ENCODE data around the gene AQP5.

AQP5 gene

GRCh38 chr12:49941556-49942511, 19.8 kb upstream of the AQP5 start:
- no peak overlapping the region for H3K4me3 ChIP-seq (ENCODE audit: low read length)
- no peak for TF ChIP-seq ZNF274 (IDR thresholded peaks at IDR 0.05; ENCODE audit: low read depth, low read length)

- no peak for TF ChIP-seq ZNF274 (IDR thresholded peaks at IDR 0.05; ENCODE audit: low read depth, low read length)
- H3K4me3 ChIP-seq (ENCODE audit: low read length), result no peak overlapping the region
Observed at GRCh38 chr12:49942512-49942893, 19.2 kb upstream of the AQP5 start.

GRCh38 chr12:49942921-49943624, 18.6 kb upstream of the AQP5 start:
- TF ChIP-seq ZNF274 (IDR thresholded peaks at IDR 0.05; ENCODE audit: low read depth, low read length), result no peak
- no peak overlapping the region for H3K4me3 ChIP-seq (ENCODE audit: low read length)

GRCh38 chr12:49943625-49943960, 18.1 kb upstream of the AQP5 start:
- H3K4me3 ChIP-seq (ENCODE audit: low read length), result no peak overlapping the region
- TF ChIP-seq ZNF274 (IDR thresholded peaks at IDR 0.05; ENCODE audit: low read depth, low read length), result no peak

GRCh38 chr12:49944046-49944445, 17.6 kb upstream of the AQP5 start:
- H3K4me3 ChIP-seq (ENCODE audit: low read length), result no peak overlapping the region
- no peak for TF ChIP-seq ZNF274 (IDR thresholded peaks at IDR 0.05; ENCODE audit: low read depth, low read length)

- no peak for TF ChIP-seq ZNF274 (IDR thresholded peaks at IDR 0.05; ENCODE audit: low read depth, low read length)
- no peak overlapping the region for H3K4me3 ChIP-seq (ENCODE audit: low read length)
Observed at GRCh38 chr12:49944718-49945117, 17.0 kb upstream of the AQP5 start.

- no peak overlapping the region for H3K4me3 ChIP-seq (ENCODE audit: low read length)
- no peak for TF ChIP-seq ZNF274 (IDR thresholded peaks at IDR 0.05; ENCODE audit: low read depth, low read length)
Observed at GRCh38 chr12:49945394-49946080, 16.1 kb upstream of the AQP5 start.

- H3K4me3 ChIP-seq (ENCODE audit: low read length), result no peak overlapping the region
- TF ChIP-seq ZNF274 (IDR thresholded peaks at IDR 0.05; ENCODE audit: low read depth, low read length), result no peak
Observed at GRCh38 chr12:49946086-49946485, 15.6 kb upstream of the AQP5 start.

GRCh38 chr12:49946497-49946896, 15.2 kb upstream of the AQP5 start:
- H3K4me3 ChIP-seq (ENCODE audit: low read length), result no peak overlapping the region
- no peak for TF ChIP-seq ZNF274 (IDR thresholded peaks at IDR 0.05; ENCODE audit: low read depth, low read length)

- H3K4me3 ChIP-seq (ENCODE audit: low read length), result no peak overlapping the region
- TF ChIP-seq ZNF274 (IDR thresholded peaks at IDR 0.05; ENCODE audit: low read depth, low read length), result no peak
Observed at GRCh38 chr12:49947593-49948226, 14.0 kb upstream of the AQP5 start.

- H3K4me3 ChIP-seq (ENCODE audit: low read length), result no peak overlapping the region
- TF ChIP-seq ZNF274 (IDR thresholded peaks at IDR 0.05; ENCODE audit: low read depth, low read length), result no peak
Observed at GRCh38 chr12:49948866-49949845, 12.5 kb upstream of the AQP5 start.

- H3K4me3 ChIP-seq (ENCODE audit: low read length), result no peak overlapping the region
- no peak for TF ChIP-seq ZNF274 (IDR thresholded peaks at IDR 0.05; ENCODE audit: low read depth, low read length)
Observed at GRCh38 chr12:49949866-49950265, 11.8 kb upstream of the AQP5 start.

All from GM08714 (cell line).